Osteoblast (primary cell): ENCODE data around the gene ONECUT1. TPM values are rescaled to one million over a fixed set of nuclear protein-coding genes. Genes with fewer than 3 reads are reported as not detected.
A peak's percentile ranks its signal among the peaks of the same experiment; 100 is the strongest.

Experiments used
- DNase-seq: peaks from one replicate; pipeline ENCODE4 v3.0.0; 2011; ENCODE audit warnings: low spot score, mixed read lengths; ENCODE audit not compliant: insufficient read length; ENCODE audit errors: missing footprints
- H2AFZ ChIP-seq: 2 replicates; pipeline ENCODE4 v1.6.0; 2011; ENCODE audit warnings: mild to moderate bottlenecking, low read length
- H3K27ac ChIP-seq: 2 replicates; pipeline ENCODE4 v1.5.1; 2011; ENCODE audit warnings: mild to moderate bottlenecking, low read depth, low read length, moderate library complexity
- H3K27me3 ChIP-seq: 2 replicates; pipeline ENCODE4 v1.6.0; 2012; ENCODE audit warnings: mild to moderate bottlenecking, control low read depth, inconsistent platforms, low read length, moderate library complexity; ENCODE audit not compliant: insufficient read depth
- H3K36me3 ChIP-seq: 2 replicates; pipeline ENCODE4 v1.5.1; 2011; ENCODE audit warnings: mild to moderate bottlenecking, low read length, control low read depth, moderate library complexity; ENCODE audit not compliant: insufficient read depth
- H3K4me1 ChIP-seq: 2 replicates; pipeline ENCODE4 v1.5.1; 2011; ENCODE audit warnings: mild to moderate bottlenecking, low read length, control low read depth, moderate library complexity; ENCODE audit not compliant: insufficient read depth
- H3K4me2 ChIP-seq: 2 replicates; pipeline ENCODE4 v1.6.0; 2011; ENCODE audit warnings: mild to moderate bottlenecking, low read length; ENCODE audit not compliant: insufficient read depth
- H3K4me3 ChIP-seq: fragments of 200-600 bp; sonication (generic); 3 replicates; pipeline ENCODE4 v1.5.1; 2012; ENCODE audit warnings: mild to moderate bottlenecking, low read length, inconsistent platforms; ENCODE audit not compliant: insufficient read depth
- H3K79me2 ChIP-seq: 2 replicates; pipeline ENCODE4 v1.6.0; 2012; ENCODE audit warnings: mild to moderate bottlenecking, low read length, control low read depth, inconsistent platforms; ENCODE audit not compliant: insufficient read depth
- H3K9me3 ChIP-seq: 2 replicates; pipeline ENCODE4 v1.5.1; 2011; ENCODE audit warnings: low read depth, low read length, control low read depth
- H4K20me1 ChIP-seq: 2 replicates; pipeline ENCODE4 v1.6.0; 2012; ENCODE audit warnings: mild to moderate bottlenecking, low read length, control low read depth; ENCODE audit not compliant: insufficient read depth
- total RNA-seq: library from RNA; depleted of rRNA; stranded (reverse); fragments of >200 nt; gene quantifications from 2 replicates; pipeline ENCODE4 v1.2.3, GENCODE V29; 2012
- TF ChIP-seq, protein P1 (sequence below): IDR thresholded peaks from 2 replicates; pipeline ENCODE4 v1.5.1; 2011; ENCODE audit warnings: mild to moderate bottlenecking, low read depth, low read length, moderate library complexity; ENCODE audit errors: extremely low read depth

Gene ONECUT1
- total RNA-seq, 1 donor, result not detected

DNA sequence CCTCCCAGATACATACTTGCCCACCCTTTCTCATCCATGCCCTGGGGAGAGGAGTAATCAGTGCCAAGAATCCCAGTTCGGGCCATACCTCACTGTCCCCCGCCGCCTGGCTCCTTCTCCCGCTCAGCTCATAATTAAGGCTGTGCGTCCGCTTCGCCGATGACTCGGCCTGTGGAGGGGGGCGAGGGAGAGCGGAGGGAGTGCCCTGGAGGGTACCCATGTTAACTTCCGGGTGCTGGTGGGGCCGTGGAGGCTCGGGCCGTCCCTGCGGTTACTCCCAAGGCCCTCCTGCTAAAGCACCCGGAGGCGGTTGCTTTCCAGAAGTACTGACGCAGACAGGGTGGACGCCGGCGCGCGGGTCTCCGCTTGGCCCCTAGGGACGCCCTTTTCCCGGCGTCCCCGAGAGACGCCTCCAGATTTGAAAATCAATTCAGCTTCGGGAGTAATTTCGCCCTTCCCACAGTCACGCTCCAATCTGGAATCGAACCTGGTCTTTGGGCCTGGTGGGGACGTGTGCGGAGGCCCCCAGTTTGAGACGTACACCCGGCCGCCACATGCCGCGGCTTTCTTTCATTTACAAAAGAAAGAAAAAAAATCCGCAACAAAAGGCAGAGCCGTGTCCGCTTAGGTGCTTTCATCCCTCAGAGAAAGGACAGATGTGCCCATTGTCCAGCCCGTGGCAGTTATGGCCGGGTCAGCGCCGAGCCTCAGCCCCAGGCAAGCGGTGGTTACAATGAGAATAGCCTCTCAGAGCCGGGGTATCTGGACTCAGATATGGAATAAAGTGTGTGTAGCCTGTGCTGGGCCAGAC, 1.0 kb upstream of the ONECUT1 start:
- Histone ChIP-seq H2AFZ (no peak overlapping the region), H4K20me1 (no peaks in the 10 kb centered on the region), H3K36me3 (no peaks in the 10 kb centered on the region), H3K4me3 (no peak overlapping the region), H3K4me2 (peak overlapping the region; percentile 75), H3K9me3 (no peaks in the 10 kb centered on the region), H3K27ac (no peak overlapping the region), H3K79me2 (no peaks in the 10 kb centered on the region), H3K27me3 (peaks cover 82% of the 10 kb centered on the region), H3K4me1 (no peaks in the 10 kb centered on the region)
- TF ChIP-seq, protein P1, sequence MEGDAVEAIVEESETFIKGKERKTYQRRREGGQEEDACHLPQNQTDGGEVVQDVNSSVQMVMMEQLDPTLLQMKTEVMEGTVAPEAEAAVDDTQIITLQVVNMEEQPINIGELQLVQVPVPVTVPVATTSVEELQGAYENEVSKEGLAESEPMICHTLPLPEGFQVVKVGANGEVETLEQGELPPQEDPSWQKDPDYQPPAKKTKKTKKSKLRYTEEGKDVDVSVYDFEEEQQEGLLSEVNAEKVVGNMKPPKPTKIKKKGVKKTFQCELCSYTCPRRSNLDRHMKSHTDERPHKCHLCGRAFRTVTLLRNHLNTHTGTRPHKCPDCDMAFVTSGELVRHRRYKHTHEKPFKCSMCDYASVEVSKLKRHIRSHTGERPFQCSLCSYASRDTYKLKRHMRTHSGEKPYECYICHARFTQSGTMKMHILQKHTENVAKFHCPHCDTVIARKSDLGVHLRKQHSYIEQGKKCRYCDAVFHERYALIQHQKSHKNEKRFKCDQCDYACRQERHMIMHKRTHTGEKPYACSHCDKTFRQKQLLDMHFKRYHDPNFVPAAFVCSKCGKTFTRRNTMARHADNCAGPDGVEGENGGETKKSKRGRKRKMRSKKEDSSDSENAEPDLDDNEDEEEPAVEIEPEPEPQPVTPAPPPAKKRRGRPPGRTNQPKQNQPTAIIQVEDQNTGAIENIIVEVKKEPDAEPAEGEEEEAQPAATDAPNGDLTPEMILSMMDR, result no peak
- DNase-seq, result peak; percentile 83

DNA sequence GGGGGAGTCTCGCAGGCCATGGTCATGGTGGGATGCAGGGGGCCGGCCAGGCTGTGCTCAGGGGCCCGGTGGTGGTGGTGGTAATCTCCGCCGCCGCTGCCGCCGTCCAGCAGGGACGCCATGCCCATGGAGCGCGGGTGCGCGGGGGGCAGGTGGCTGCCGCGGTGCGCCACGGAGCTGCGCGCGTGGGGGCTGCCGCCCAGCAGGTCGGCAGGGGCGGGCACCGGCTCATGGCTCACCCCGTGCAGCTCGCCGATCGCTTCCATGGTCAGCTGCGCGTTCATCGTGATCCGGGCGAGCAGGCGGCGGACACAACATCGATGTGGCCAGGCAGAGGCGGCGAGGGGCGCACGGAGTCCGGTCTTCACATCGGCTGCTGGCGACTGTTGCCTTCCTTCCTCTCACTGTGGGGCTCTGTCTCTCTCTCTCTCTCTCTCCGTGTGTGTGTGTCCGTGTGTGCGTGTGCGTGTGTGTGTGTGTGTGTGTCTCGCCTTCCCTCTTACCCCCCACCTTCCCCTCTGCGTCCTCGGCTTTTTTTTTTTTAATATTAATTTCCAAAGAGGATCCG, 451 bp downstream of the ONECUT1 start:
- peak overlapping the region; percentile 61 for H3K4me3 ChIP-seq
- TF ChIP-seq, protein P1, result no peak
- H4K20me1 ChIP-seq, result no peaks in the 10 kb centered on the region
- no peak overlapping the region for H3K27ac ChIP-seq
- H3K79me2 ChIP-seq, result no peaks in the 10 kb centered on the region
- H3K9me3 ChIP-seq, result no peaks in the 10 kb centered on the region
- H3K27me3 ChIP-seq, result peaks cover 82% of the 10 kb centered on the region
- H3K36me3 ChIP-seq, result no peaks in the 10 kb centered on the region
- H2AFZ ChIP-seq, result peak overlapping the region; percentile 56
- peak overlapping the region; percentile 75 for H3K4me2 ChIP-seq
- peak; percentile 81 for DNase-seq
- no peaks in the 10 kb centered on the region for H3K4me1 ChIP-seq

DNA sequence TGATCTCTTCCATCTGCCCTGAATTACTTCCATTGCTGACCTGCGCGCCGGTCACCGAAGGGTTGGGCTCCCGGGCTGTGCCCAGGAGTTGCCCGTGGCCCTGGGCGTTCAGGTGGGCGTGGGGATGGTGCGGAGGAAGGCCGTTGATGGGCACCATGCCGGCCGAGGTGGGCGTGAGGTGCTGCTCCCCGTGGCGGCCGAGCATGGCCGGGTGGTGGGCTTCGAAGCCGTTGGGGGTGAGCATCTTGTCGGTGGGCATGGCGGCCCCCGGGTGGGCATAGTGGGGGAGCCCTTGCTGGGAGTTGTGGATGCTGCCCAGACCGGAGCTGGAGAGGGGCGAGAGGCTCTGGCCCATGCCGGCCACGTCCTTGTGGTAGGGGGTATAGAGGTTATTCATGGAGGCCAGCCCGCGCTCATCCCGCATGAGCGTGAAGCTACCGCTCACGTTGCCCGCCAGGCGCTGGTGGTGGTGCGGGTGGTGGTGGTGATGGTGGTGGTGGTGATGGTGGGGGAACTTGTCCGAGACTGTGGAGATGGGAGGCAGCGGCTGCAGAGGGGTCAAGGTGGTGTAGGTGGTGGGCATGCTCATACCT, 1.0 kb downstream of the ONECUT1 start:
- Histone ChIP-seq H3K9me3 (no peaks in the 10 kb centered on the region), H2AFZ (no peak overlapping the region), H3K4me3 (no peak overlapping the region), H3K4me1 (no peaks in the 10 kb centered on the region), H3K4me2 (no peak overlapping the region), H3K36me3 (no peaks in the 10 kb centered on the region), H3K27ac (no peak overlapping the region), H3K27me3 (peaks cover 82% of the 10 kb centered on the region), H3K79me2 (no peaks in the 10 kb centered on the region), H4K20me1 (no peaks in the 10 kb centered on the region)
- TF ChIP-seq, protein P1, result no peak
- DNase-seq, result peak; percentile 73
